Spinal cord (tissue), 10 donors: ENCODE results near the gene VPS51. TPM values are rescaled to one million over a fixed set of nuclear protein-coding genes. Genes with fewer than 3 reads are reported as not detected.

ENCODE experiments used
- DNase-seq, 6 donors: peaks; one replicate each; pipeline versions ENCODE4 v3.0.0 to v3.0.0-alpha.2; 2013 to 2015; ENCODE audit warnings: low spot score in 6 of 6, low read depth in 4 of 6
- H3K27ac ChIP-seq: one replicate; pipeline ENCODE4 v1.5.1; 2013; ENCODE audit warnings: low read depth, low read length, control low read depth
- H3K27me3 ChIP-seq: one replicate; pipeline ENCODE4 v1.6.1; 2013; ENCODE audit warnings: low read length; ENCODE audit not compliant: control insufficient read depth, insufficient read depth
- H3K36me3 ChIP-seq: one replicate; pipeline ENCODE4 v1.6.1; 2013; ENCODE audit warnings: low read length; ENCODE audit not compliant: control insufficient read depth, insufficient read depth
- H3K4me1 ChIP-seq: one replicate; pipeline ENCODE4 v1.6.1; 2013; ENCODE audit warnings: low read length; ENCODE audit not compliant: control insufficient read depth, insufficient read depth
- H3K4me3 ChIP-seq: one replicate; pipeline ENCODE4 v1.5.1; 2013; ENCODE audit warnings: low read depth, low read length, control low read depth
- H3K9me3 ChIP-seq: one replicate; pipeline ENCODE4 v1.6.1; 2013; ENCODE audit warnings: low read length; ENCODE audit not compliant: control insufficient read depth, insufficient read depth
- WGBS: methylation state at CpG from one replicate; pipeline ENCODE4 v1.1.5; 2013; ENCODE audit warnings: missing lambda C conversion rate; ENCODE audit not compliant: insufficient coverage; 5-methylcytosine and 5-hydroxymethylcytosine counted together
- polyA plus RNA-seq, 2 donors: library from polyadenylated mRNA; unstranded; fragments of 120-200 nt; gene quantifications; one replicate each; pipeline ENCODE4 v1.2.1, GENCODE V29; 2013; ENCODE audit not compliant: insufficient read length in 2 of 2
- total RNA-seq, 2 donors: library from RNA; depleted of rRNA in 1 of 2; stranded (reverse); fragments of 120-200 nt in 1 of 2; fragments of >200 nt in 1 of 2; gene quantifications; one replicate each; pipeline versions ENCODE4 v1.2.3 to v1.2.4, GENCODE V29; 2013 to 2014
- donor health status: healthy.

Gene VPS51
- total and polyA plus RNA-seq, 4 donors, result 91.4 to 165 (median 140) TPM

- no peak within 1 kb of the TSS for H3K27ac ChIP-seq
- no peaks in the 10 kb centered on the region for H3K27me3 ChIP-seq
- H3K4me1 ChIP-seq, result no peaks in the 10 kb centered on the region
- 70% methylated on average over 5 of the region's 8 CpGs for WGBS
- DNase-seq, result no peak
- no peaks in the 10 kb centered on the region for H3K9me3 ChIP-seq
- peaks cover 2% of the 10 kb centered on the region for H3K36me3 ChIP-seq
- H3K4me3 ChIP-seq, result no peak within 1 kb of the TSS
Observed at GRCh38 chr11:65058419-65059054, 37.5 kb upstream of the VPS51 start, which contains the start of gene NAALADL1. Gene NAALADL1 (minus strand): TSS chr11:65058553. CDS start chr11:65058521, 32 bp downstream.

DNA sequence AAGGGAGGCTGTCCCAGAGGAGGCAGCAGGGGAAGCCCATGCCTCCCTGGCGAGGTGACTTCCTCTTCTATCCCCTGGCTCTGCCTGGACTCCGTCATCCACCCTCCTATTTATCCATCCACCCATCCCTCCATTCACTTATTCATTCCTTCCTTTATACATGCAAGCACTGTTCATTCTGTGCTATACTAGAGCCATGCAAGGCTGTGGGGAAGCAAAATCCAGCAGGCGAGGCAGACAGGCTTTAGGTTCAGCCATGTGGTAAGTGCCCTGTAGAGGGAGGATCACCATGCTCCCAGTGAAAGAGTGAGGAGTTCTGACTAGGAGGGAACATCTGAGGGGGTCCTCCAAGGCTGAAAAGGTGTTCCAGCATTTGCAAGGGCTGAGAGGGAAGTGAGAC is 36.5 kb upstream of the VPS51 start:
- no peak for DNase-seq
- H3K9me3 ChIP-seq, result no peaks in the 10 kb centered on the region
- WGBS, result 66% methylated on average over 3 of the region's 3 CpGs

GRCh38 chr11:65059959-65060824 is 35.8 kb upstream of the VPS51 start:
- Histone ChIP-seq H3K36me3 (peaks cover 2% of the 10 kb centered on the region), H3K27ac (no peak overlapping the region), H3K4me1 (no peaks in the 10 kb centered on the region), H3K4me3 (no peak overlapping the region), H3K27me3 (no peaks in the 10 kb centered on the region), H3K9me3 (no peaks in the 10 kb centered on the region)
- 51% methylated on average over 4 of the region's 10 CpGs for WGBS
- no peak for DNase-seq

More for the DNA sequence above, 36.5 kb upstream of the VPS51 start:
- no peak overlapping the region for H3K27ac ChIP-seq
- H3K36me3 ChIP-seq, result peaks cover 2% of the 10 kb centered on the region
- no peaks in the 10 kb centered on the region for H3K4me1 ChIP-seq
- H3K4me3 ChIP-seq, result no peak overlapping the region
- no peaks in the 10 kb centered on the region for H3K27me3 ChIP-seq

DNA sequence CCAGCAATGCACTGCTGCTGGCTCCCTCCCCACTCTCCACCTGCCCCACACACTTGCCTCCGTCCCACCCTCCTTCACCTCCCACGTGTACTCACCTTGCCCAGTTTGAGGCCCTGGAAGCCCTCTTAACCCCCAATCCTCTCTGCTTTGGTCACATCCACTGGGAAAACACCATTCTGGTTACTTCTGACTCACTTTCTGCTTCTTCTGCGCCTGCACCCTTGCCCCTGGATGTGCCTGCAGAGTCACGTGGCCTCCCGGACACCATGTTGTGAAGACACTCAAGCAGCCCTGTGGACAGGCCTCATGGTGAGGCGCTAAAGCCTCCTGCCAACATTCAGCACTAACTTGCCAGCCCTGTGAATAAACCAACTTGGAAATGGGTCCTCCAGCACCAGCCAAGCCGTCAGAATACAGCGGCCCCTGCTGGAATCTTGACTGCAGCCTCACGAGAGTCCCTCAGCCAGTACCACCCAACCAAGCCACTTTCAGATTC is 35.1 kb upstream of the VPS51 start:
- no peak for DNase-seq
- peaks cover 2% of the 10 kb centered on the region for H3K36me3 ChIP-seq
- no peaks in the 10 kb centered on the region for H3K27me3 ChIP-seq
- 71% methylated on average over 6 of the region's 9 CpGs for WGBS
- H3K27ac ChIP-seq, result no peak overlapping the region
- H3K4me1 ChIP-seq, result no peaks in the 10 kb centered on the region
- no peaks in the 10 kb centered on the region for H3K9me3 ChIP-seq
- H3K4me3 ChIP-seq, result no peak overlapping the region

DNA sequence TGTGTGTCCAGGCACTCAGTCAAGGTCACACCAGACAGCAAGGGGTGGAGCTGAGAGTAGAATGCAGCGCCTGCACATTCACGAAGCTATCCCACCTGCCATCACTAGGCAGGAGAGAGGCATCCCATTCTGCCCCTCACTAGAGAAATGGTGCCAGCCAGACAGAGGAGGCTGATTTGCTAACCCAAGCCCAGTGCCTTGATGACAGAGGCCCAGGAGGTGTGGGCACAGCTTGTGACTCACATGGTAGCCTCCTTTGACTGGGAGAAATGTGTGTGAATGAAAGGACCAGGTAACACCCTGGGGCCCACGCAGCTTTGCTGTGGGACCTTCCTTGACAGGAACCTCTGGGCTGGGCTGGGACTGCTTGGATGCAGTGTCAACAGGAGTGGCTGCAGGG is 32.5 kb upstream of the VPS51 start:
- H3K27me3 ChIP-seq, result no peaks in the 10 kb centered on the region
- no peak overlapping the region for H3K27ac ChIP-seq
- no peak for DNase-seq
- H3K4me1 ChIP-seq, result no peaks in the 10 kb centered on the region
- no peaks in the 10 kb centered on the region for H3K36me3 ChIP-seq
- 83% methylated on average over 3 of the region's 3 CpGs for WGBS
- no peaks in the 10 kb centered on the region for H3K9me3 ChIP-seq
- H3K4me3 ChIP-seq, result no peak overlapping the region

DNA sequence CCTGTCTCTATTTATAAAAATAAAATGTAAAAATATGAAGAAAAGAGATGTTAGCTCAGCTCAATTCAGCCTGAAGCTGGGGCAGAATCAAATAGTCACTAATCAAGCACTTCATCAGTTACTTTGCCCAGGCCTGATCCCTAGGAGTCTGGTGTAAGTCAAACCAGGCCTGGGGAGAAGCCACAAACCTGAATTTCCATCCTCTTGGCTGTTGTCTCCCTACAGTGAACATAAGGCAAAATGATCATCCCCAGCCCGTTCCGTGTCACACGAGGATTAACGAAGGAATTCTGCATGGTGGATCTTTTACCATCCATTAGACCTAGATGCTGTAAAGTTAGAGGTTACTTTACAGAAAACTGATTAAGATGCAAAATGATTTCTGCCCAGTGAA is 31.2 kb upstream of the VPS51 start:
- Histone ChIP-seq H3K4me1 (no peaks in the 10 kb centered on the region), H3K36me3 (no peaks in the 10 kb centered on the region), H3K9me3 (no peaks in the 10 kb centered on the region), H3K27me3 (no peaks in the 10 kb centered on the region), H3K27ac (no peak overlapping the region), H3K4me3 (no peak overlapping the region)
- no peak for DNase-seq
- no CpG with 5 or more reads among the region's 4 CpGs for WGBS

DNA sequence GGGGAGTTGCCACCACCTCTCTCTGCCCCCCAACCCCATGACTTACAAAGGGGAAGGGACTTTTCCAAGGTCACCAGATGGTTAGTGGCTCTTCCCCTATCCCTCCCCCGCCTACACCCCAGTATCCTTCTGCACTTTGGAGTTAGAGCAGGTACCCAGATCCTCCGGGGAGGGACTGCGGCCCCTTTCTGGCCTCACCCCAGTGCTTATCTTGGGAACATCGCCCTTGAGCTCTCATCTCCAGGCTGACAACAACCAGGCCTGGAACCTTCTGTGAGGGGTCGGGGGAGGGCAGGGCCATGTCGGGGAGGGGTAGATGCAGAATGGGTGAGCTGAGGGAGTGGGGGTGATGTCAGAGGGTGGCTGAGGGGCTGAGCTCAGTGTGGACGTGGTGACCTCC is 30.2 kb upstream of the VPS51 start:
- H3K4me3 ChIP-seq, result no peak overlapping the region
- WGBS, result 82% methylated on average over 7 of the region's 7 CpGs
- no peak for DNase-seq
- H3K27me3 ChIP-seq, result no peaks in the 10 kb centered on the region
- no peaks in the 10 kb centered on the region for H3K9me3 ChIP-seq
- no peak overlapping the region for H3K27ac ChIP-seq
- no peaks in the 10 kb centered on the region for H3K4me1 ChIP-seq
- H3K36me3 ChIP-seq, result no peaks in the 10 kb centered on the region

GRCh38 chr11:65066315-65066714 is 29.7 kb upstream of the VPS51 start:
- no peaks in the 10 kb centered on the region for H3K4me1 ChIP-seq
- no peak overlapping the region for H3K27ac ChIP-seq
- no peaks in the 10 kb centered on the region for H3K9me3 ChIP-seq
- H3K4me3 ChIP-seq, result no peak overlapping the region
- H3K27me3 ChIP-seq, result no peaks in the 10 kb centered on the region
- 69% methylated on average over 11 of the region's 11 CpGs for WGBS
- no peaks in the 10 kb centered on the region for H3K36me3 ChIP-seq
- no peak for DNase-seq

DNA sequence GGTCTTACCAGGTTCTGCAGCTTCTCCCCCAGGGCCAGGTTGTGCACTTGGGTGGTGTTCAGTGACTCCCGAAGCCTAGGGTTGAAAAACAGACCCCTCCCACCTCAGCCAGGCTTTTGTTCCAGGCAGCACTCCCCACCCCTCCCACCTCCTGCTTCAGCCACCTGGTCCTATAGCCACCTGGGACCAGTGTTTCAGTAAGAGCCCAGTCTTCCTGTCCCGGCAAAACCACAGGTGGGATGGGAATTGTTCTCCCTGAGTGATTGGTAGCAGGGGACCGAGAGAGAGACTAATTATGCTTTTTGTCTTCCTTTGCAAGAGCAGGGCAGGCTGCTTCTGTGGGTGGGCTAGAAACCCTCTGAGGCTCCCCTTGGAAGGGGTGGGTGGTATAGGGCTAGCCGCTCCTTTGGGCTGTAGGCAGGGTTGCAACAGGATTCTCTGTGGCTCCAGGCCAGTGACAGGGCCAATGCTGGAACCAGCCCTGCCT is 29.2 kb upstream of the VPS51 start:
- Histone ChIP-seq H3K27ac (no peak overlapping the region), H3K36me3 (no peaks in the 10 kb centered on the region), H3K9me3 (no peaks in the 10 kb centered on the region), H3K27me3 (no peaks in the 10 kb centered on the region), H3K4me1 (no peaks in the 10 kb centered on the region), H3K4me3 (no peak overlapping the region)
- peak in 1 of 6 donors; percentile 23 for DNase-seq
- WGBS, result 38% methylated on average over 3 of the region's 4 CpGs
